Left lung (tissue), 10 donors: Measurements from ENCODE around the gene IL10. TPM values are rescaled to one million over a fixed set of nuclear protein-coding genes. Genes with fewer than 3 reads are reported as not detected.

ENCODE experiments used
- ATAC-seq: fragments of 200-7000 bp; cut with Tn5 transposase; one replicate; pipeline ENCODE4 v1.9.1; 2020; ENCODE audit warnings: moderate library complexity
- DNase-seq, 4 donors: peaks; one replicate each; pipeline ENCODE4 v3.0.0-alpha.2; 2013 to 2020
- H3K27ac ChIP-seq, 2 donors: fragments of 200-600 bp; sonication (generic) in 1 of 2; one replicate each; pipeline versions ENCODE4 v1.5.0 to v1.8.0; 2020 to 2021
- H3K27me3 ChIP-seq, 2 donors: fragments of 200-600 bp; sonication (generic) in 1 of 2; one replicate each; pipeline versions ENCODE4 v1.5.0 to v1.8.0; 2020 to 2021
- H3K36me3 ChIP-seq, 2 donors: fragments of 200-600 bp; sonication (generic) in 1 of 2; one replicate each; pipeline versions ENCODE4 v1.5.0 to v1.8.0; 2020 to 2021
- H3K4me1 ChIP-seq, 2 donors: fragments of 200-600 bp; one replicate each; pipeline ENCODE4 v1.8.0; 2021
- H3K4me3 ChIP-seq, 2 donors: fragments of 200-600 bp; sonication (generic) in 1 of 2; one replicate each; pipeline versions ENCODE4 v1.5.0 to v1.8.0; 2020 to 2021; ENCODE audit warnings: mild to moderate bottlenecking in 1 of 2
- H3K9me3 ChIP-seq, 2 donors: fragments of 200-600 bp; sonication (generic) in 1 of 2; one replicate each; pipeline versions ENCODE4 v1.5.0 to v1.8.0; 2020 to 2021
- CTCF ChIP-seq, 2 donors: fragments of 200-600 bp; sonication (generic) in 1 of 2; IDR thresholded peaks; one replicate each; pipeline versions ENCODE4 v1.5.0 to v1.8.0; 2021; ENCODE audit warnings: antibody characterized with exemption in 2 of 2
- intact Hi-C, 2 donors: fragments of 100-400 bp; cut with DNase I; formaldehyde crosslinking; loops; one replicate each; pipeline versions ENCODE4 v1.11.2 to v1.14.2; 2022
- polyA plus RNA-seq, 6 donors: library from polyadenylated mRNA; unstranded; fragments of 120-200 nt; gene quantifications; one replicate each; pipeline ENCODE4 v1.2.1, GENCODE V29; 2013; ENCODE audit not compliant: insufficient read length in 6 of 6
- total RNA-seq, 2 donors: library from RNA; stranded (reverse); fragmentation: NEBNext Ultra II Directional; extraction: Animal tissue kit (Norgen Biotek cat#: 25700); gene quantifications; one replicate each; pipeline ENCODE4 v1.2.1, GENCODE V29; 2021
- donor health status: DM: no; HTN: yes; CAD: no.
- donor health status: DM: no; HTN: no; CAD: no.

The IL10 gene
- total and polyA plus RNA-seq, 8 donors: 0.24 to 6.2 (median 0.59) TPM

- intact Hi-C loops: no loop called here
- TF ChIP-seq CTCF (IDR thresholded peaks at IDR 0.05): no peak
- Histone ChIP-seq H3K27ac (no peak overlapping the region), H3K36me3 (no peaks in the 10 kb centered on the region), H3K4me3 (no peak overlapping the region), H3K27me3 (peaks cover 0 to 4% of the 10 kb centered on the region in 2 donors), H3K4me1 (peaks cover 2 to 58% of the 10 kb centered on the region in 2 donors), H3K9me3 (no peaks in the 10 kb centered on the region)
- ATAC-seq (no peak), DNase-seq (no peak)
Observed at GRCh38 chr1:206774093-206774492, 1.8 kb upstream of the IL10 start.

- Histone ChIP-seq H3K27me3 (peaks cover 0 to 4% of the 10 kb centered on the region in 2 donors), H3K4me3 (peak overlapping the region in 1 of 2 donors; percentile 39), H3K4me1 (peaks cover 10 to 80% of the 10 kb centered on the region in 2 donors), H3K27ac (peak overlapping the region; percentile 13 to 80), H3K36me3 (peaks cover 0 to 8% of the 10 kb centered on the region in 2 donors), H3K9me3 (no peaks in the 10 kb centered on the region)
- intact Hi-C loops: no loop called here
- no peak for ATAC-seq
- DNase-seq: no peak
- no peak for TF ChIP-seq CTCF (IDR thresholded peaks at IDR 0.05)
Observed at GRCh38 chr1:206771338-206771692, 979 bp downstream of the IL10 start.

- intact Hi-C loops: no loop called here
- peak within 1 kb of the TSS in 1 of 2 donors; percentile 39 for H3K4me3 ChIP-seq
- H3K4me1 ChIP-seq: peaks cover 10 to 85% of the 10 kb centered on the region in 2 donors
- TF ChIP-seq CTCF (IDR thresholded peaks at IDR 0.05): no peak
- ATAC-seq: peak; percentile 54
- H3K9me3 ChIP-seq: no peaks in the 10 kb centered on the region
- H3K27ac ChIP-seq: peak within 1 kb of the TSS; percentile 35 to 80
- DNase-seq: peak in 1 of 4 donors; percentile 53
- H3K27me3 ChIP-seq: peaks cover 0 to 4% of the 10 kb centered on the region in 2 donors
- peaks cover 0 to 8% of the 10 kb centered on the region in 2 donors for H3K36me3 ChIP-seq
Observed at GRCh38 chr1:206770531-206771337, 1.6 kb downstream of the IL10 start, which contains the start of gene IL19. IL19 (plus strand) TSS chr1:206770773; CDS start chr1:206836663, 65,890 bp downstream.

GRCh38 chr1:206769304-206769731 is 3.0 kb downstream of the IL10 start:
- peaks cover 10 to 91% of the 10 kb centered on the region in 2 donors for H3K4me1 ChIP-seq
- TF ChIP-seq CTCF (IDR thresholded peaks at IDR 0.05): no peak
- peak overlapping the region in 1 of 2 donors; percentile 80 for H3K27ac ChIP-seq
- no peaks in the 10 kb centered on the region for H3K9me3 ChIP-seq
- H3K36me3 ChIP-seq: peaks cover 0 to 8% of the 10 kb centered on the region in 2 donors
- intact Hi-C loops: no loop called here
- no peak for ATAC-seq
- H3K27me3 ChIP-seq: peaks cover 0 to 2% of the 10 kb centered on the region in 2 donors
- DNase-seq: peak in 1 of 4 donors; percentile 21
- peak overlapping the region in 1 of 2 donors; percentile 39 for H3K4me3 ChIP-seq
